Breast epithelium (tissue), 4 donors: ENCODE measurements around the gene IL1RN. TPM values are rescaled to one million over a fixed set of nuclear protein-coding genes. Genes with fewer than 3 reads are reported as not detected.

Experiments
- DNase-seq, 2 donors: peaks; one replicate each; pipeline ENCODE4 v3.0.0-alpha.2; 2019; ENCODE audit warnings: low spot score in 2 of 2
- H3K27ac ChIP-seq, 2 donors: fragments of 200-600 bp; sonication (generic) in 1 of 2; one replicate each; pipeline ENCODE4 v1.5.1; 2016 to 2019; ENCODE audit warnings: mild to moderate bottlenecking in 1 of 2
- H3K27me3 ChIP-seq, 2 donors: fragments of 200-600 bp; sonication (generic) in 1 of 2; one replicate each; pipeline versions ENCODE4 v1.5.1 to v1.6.0; 2017 to 2019; ENCODE audit warnings: control low read depth in 1 of 2, mild to moderate bottlenecking in 1 of 2
- H3K36me3 ChIP-seq: fragments of 200-600 bp; one replicate; pipeline ENCODE4 v1.5.1; 2019
- H3K4me1 ChIP-seq, 2 donors: fragments of 200-600 bp; sonication (generic); one replicate each; pipeline ENCODE4 v1.5.1; 2016 to 2019; ENCODE audit warnings: control low read depth in 1 of 2
- H3K4me3 ChIP-seq, 3 donors: fragments of 200-600 bp; sonication (generic); 1 replicate in 2 of 3; 2 replicates in 1 of 3; pipeline ENCODE4 v1.5.1; 2016 to 2019; ENCODE audit warnings: mild to moderate bottlenecking in 3 of 3, moderate library complexity in 2 of 3
- H3K9me3 ChIP-seq, 2 donors: fragments of 200-600 bp; sonication (generic) in 1 of 2; one replicate each; pipeline ENCODE4 v1.5.1; 2016 to 2019; ENCODE audit warnings: control low read depth in 1 of 2
- POLR2A ChIP-seq: fragments of 450-650 bp; IDR thresholded peaks from one replicate; pipeline ENCODE4 v1.6.1; 2016; ENCODE audit warnings: antibody characterized with exemption, mild to moderate bottlenecking, moderate library complexity
- POLR2AphosphoS5 ChIP-seq, 3 donors: sonication (generic); formaldehyde crosslinking; IDR thresholded peaks; one replicate each; pipeline ENCODE4 v1.6.1; 2017; ENCODE audit warnings: antibody characterized with exemption in 3 of 3
- intact Hi-C: fragments of 100-400 bp; cut with DNase I; formaldehyde crosslinking; loops from one replicate; pipeline ENCODE4 v1.15.1; 2023; ENCODE audit warnings: low total_unique reads
- total RNA-seq, 3 donors: library from RNA; depleted of rRNA; stranded (reverse); fragments of >200 nt; gene quantifications; one replicate each; pipeline ENCODE4 v1.1.0, GENCODE V29; 2016
- TF ChIP-seq, protein P1 (sequence below), 3 donors: fragments of 450-650 bp; IDR thresholded peaks; one replicate each; pipeline ENCODE4 v1.5.1; 2016 to 2017; ENCODE audit warnings: antibody characterized with exemption in 3 of 3, mild to moderate bottlenecking in 3 of 3, moderate library complexity in 3 of 3

Gene IL1RN
- total RNA-seq, 3 donors from 2014 or later = 0.66 to 3.8 (median 1.6) TPM

DNA sequence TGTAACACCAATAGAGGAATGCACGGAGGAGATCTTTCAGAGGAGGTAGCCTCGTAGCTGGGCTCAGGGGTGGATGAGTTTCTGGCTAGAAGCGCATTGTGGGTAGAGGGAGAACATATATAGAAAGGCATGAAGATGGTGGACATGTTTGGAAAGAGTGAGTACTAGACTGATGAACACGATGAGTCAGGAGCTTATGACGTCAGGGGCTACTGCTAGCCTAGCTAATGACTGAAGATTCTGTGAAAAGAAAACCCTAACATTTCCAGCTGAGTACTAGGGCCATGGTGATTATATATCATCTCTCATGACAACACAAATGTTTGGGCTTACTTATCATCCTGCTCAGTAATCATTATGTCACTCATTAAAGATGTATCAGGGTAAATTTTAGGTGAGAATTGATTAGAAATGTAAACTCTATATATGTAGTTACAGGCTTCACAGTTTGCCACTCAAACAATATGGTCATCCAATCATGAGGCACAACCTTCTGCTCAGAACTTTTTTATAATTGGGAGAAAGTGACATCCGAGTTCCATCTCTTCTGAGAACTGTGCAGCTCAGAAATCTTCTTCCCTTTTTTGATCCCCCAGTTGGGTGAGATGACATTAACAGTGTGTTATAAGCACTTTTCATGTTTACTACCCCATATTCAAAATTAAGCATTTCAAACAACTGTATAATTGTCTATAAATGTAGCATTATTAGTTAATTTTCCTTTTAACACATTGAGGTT, 22.2 kb upstream of the IL1RN start:
- TF ChIP-seq, protein P1, sequence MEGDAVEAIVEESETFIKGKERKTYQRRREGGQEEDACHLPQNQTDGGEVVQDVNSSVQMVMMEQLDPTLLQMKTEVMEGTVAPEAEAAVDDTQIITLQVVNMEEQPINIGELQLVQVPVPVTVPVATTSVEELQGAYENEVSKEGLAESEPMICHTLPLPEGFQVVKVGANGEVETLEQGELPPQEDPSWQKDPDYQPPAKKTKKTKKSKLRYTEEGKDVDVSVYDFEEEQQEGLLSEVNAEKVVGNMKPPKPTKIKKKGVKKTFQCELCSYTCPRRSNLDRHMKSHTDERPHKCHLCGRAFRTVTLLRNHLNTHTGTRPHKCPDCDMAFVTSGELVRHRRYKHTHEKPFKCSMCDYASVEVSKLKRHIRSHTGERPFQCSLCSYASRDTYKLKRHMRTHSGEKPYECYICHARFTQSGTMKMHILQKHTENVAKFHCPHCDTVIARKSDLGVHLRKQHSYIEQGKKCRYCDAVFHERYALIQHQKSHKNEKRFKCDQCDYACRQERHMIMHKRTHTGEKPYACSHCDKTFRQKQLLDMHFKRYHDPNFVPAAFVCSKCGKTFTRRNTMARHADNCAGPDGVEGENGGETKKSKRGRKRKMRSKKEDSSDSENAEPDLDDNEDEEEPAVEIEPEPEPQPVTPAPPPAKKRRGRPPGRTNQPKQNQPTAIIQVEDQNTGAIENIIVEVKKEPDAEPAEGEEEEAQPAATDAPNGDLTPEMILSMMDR (IDR thresholded peaks at IDR 0.05) = no peak
- TF ChIP-seq POLR2AphosphoS5 (IDR thresholded peaks at IDR 0.05) (no peak), POLR2A (no peak)
- H3K9me3 ChIP-seq = peaks cover 0 to 4% of the 10 kb centered on the region in 2 donors
- no peak overlapping the region for H3K4me3 ChIP-seq
- no peak overlapping the region for H3K27ac ChIP-seq
- no peaks in the 10 kb centered on the region for H3K27me3 ChIP-seq
- no peaks in the 10 kb centered on the region for H3K36me3 ChIP-seq
- H3K4me1 ChIP-seq = no peaks in the 10 kb centered on the region
- no peak for DNase-seq
- intact Hi-C loops = no loop called here

GRCh38 chr2:113111121-113111520, 16.3 kb upstream of the IL1RN start:
- DNase-seq = no peak
- Histone ChIP-seq H3K27ac (peak overlapping the region in 1 of 2 donors; percentile 19), H3K9me3 (no peaks in the 10 kb centered on the region), H3K27me3 (no peaks in the 10 kb centered on the region), H3K4me3 (no peak overlapping the region), H3K4me1 (no peaks in the 10 kb centered on the region), H3K36me3 (no peaks in the 10 kb centered on the region)
- intact Hi-C loops = no loop called here
- TF ChIP-seq POLR2AphosphoS5 (IDR thresholded peaks at IDR 0.05) = no peak
- TF ChIP-seq POLR2A = no peak
- TF ChIP-seq, protein P1 (IDR thresholded peaks at IDR 0.05) = no peak

GRCh38 chr2:113111823-113112287, 15.5 kb upstream of the IL1RN start:
- H3K9me3 ChIP-seq = no peaks in the 10 kb centered on the region
- no peaks in the 10 kb centered on the region for H3K4me1 ChIP-seq
- DNase-seq = peak in 1 of 2 donors; percentile 35
- H3K36me3 ChIP-seq = no peaks in the 10 kb centered on the region
- no peak overlapping the region for H3K4me3 ChIP-seq
- H3K27me3 ChIP-seq = no peaks in the 10 kb centered on the region
- intact Hi-C loops = no loop called here
- H3K27ac ChIP-seq = peak overlapping the region; percentile 23 to 69
- TF ChIP-seq, protein P1 (IDR thresholded peaks at IDR 0.05) = no peak
- TF ChIP-seq POLR2AphosphoS5 (IDR thresholded peaks at IDR 0.05) (no peak), POLR2A (no peak)

DNA sequence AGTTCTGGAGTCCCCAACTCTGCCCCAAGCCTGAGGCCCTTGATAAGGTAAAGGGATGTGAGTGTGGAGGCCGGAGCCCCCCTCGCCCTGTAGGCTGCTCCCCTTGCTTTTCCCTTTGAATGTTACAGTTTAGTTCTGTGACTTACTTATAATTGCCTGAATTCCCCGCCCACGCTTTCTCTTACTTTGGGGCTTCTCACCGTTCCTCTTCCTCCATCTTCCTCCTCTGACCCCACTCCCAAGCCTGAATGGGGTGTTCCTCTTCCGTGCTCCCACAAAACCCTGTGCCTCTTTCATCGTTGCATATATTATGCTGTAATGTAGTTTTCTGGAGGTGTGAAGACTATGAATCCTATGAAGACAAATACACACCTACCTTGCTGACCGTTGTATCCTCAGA, 15.0 kb upstream of the IL1RN start:
- TF ChIP-seq POLR2AphosphoS5 (IDR thresholded peaks at IDR 0.05) (no peak), POLR2A (no peak)
- TF ChIP-seq, protein P1 (IDR thresholded peaks at IDR 0.05) = no peak
- Histone ChIP-seq H3K4me1 (no peaks in the 10 kb centered on the region), H3K9me3 (no peaks in the 10 kb centered on the region), H3K27me3 (no peaks in the 10 kb centered on the region), H3K27ac (peak overlapping the region; percentile 23 to 69), H3K36me3 (no peaks in the 10 kb centered on the region), H3K4me3 (no peak overlapping the region)
- intact Hi-C loops = no loop called here
- no peak for DNase-seq

GRCh38 chr2:113112871-113113270, 14.5 kb upstream of the IL1RN start:
- Histone ChIP-seq H3K4me3 (no peak overlapping the region), H3K27ac (peak overlapping the region in 1 of 2 donors; percentile 23), H3K27me3 (no peaks in the 10 kb centered on the region), H3K4me1 (no peaks in the 10 kb centered on the region), H3K9me3 (no peaks in the 10 kb centered on the region), H3K36me3 (no peaks in the 10 kb centered on the region)
- TF ChIP-seq, protein P1 (IDR thresholded peaks at IDR 0.05) = no peak
- intact Hi-C loops = no loop called here
- DNase-seq = no peak
